MM.1S (cell line): Measurements from ENCODE around the gene PDE6A.

Experiments used
- CTCF ChIP-seq: fragments of 300-600 bp; sonication (generic); IDR thresholded peaks from 2 replicates; pipeline ENCODE4 v1.5.1; 2016; ENCODE audit warnings: antibody characterized with exemption, low read length, mixed read lengths
- EZH2phosphoT487 ChIP-seq: fragments of 300-600 bp; sonication (generic); IDR thresholded peaks from 2 replicates; pipeline ENCODE4 v1.6.1; 2018; ENCODE audit warnings: antibody characterized with exemption, low read length

GRCh38 chr5:149917073-149917676 lies 27.4 kb downstream of the PDE6A start:
- no peak for TF ChIP-seq CTCF
- TF ChIP-seq EZH2phosphoT487: no peak
